Caki2 (cell line): Measurements from ENCODE around the gene PLEKHA1. TPM values are rescaled to one million over a fixed set of nuclear protein-coding genes. Genes with fewer than 3 reads are reported as not detected.
A peak's percentile ranks its signal among the peaks of the same experiment; 100 is the strongest.

Source experiments
- DNase-seq: peaks from one replicate; pipeline ENCODE4 v3.0.0-alpha.2; 2015; ENCODE audit warnings: low read depth
- in situ Hi-C: cut with HindIII; loops from 2 replicates; pipeline ENCODE4 v1.10.0; 2016; ENCODE audit warnings: low sequenced_read_pairs, low pct_unique_long_range_greater_than_20kb, mixed read lengths
- total RNA-seq: library from RNA; depleted of rRNA; stranded (reverse); fragments of >200 nt; shearing (Covaris generic); gene quantifications from 2 replicates; pipeline ENCODE4 v1.2.3, GENCODE V29; 2014; ENCODE audit warnings: low replicate concordance

PLEKHA1 gene
- total RNA-seq, 1 experiment from 2014 or later, result 42.6 TPM

GRCh38 chr10:122446668-122447423 is 72.3 kb downstream of the PLEKHA1 start:
- in situ Hi-C loops, result no loop called here
- peak; percentile 53 for DNase-seq

GRCh38 chr10:122448600-122448999 is 74.1 kb downstream of the PLEKHA1 start:
- in situ Hi-C loops, result no loop called here
- DNase-seq, result no peak

DNA sequence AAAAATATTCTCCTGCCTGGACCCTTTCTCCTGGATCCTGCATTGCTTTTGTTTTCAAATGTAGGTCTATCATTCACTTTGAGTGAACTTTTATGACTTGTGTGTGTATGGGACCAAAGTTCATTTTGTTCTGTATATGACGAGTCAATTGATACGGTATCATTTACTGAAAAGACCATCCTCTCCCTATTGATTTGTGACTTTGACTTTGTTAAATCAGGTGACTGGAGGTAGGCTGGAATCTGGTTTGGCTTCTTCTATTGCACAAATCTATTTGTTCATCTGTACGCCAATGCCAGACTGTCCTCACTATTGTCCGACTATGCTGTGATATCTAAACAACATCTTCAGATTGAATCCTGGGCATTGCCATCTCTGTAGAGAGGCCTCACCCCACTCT is 74.6 kb downstream of the PLEKHA1 start:
- no peak for DNase-seq
- in situ Hi-C loops, result no loop called here

DNA sequence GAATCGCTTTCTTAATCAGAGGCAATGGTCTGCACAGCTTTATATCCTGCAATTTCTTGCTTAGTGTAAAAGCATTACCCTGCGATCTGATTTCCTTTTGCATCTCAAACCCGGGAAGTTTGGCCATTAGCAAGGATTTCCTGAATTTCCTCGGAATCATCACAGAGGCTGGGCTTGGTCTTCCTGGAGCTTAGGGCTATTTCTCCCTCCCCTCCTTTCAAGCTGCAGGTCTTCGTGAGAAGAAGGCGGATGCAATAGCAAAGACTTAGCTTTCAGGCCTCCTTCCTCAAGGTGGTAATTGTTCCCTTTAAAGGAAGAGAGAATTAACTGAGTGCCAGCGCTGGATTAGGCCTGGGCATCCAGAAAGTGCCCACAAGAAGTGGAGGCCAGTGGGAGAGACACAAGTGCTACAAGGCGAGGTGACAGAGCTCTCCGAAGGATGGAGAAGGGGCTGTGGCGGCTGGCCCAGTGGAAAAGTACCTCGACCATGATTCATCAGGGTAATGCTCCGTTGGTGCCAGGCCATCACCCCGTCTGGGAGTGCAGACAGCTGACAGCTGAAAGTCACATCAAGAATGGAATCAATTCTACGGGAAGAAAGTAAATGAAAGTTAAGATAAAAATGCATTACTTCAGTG is 76.0 kb downstream of the PLEKHA1 start:
- DNase-seq, result no peak

GRCh38 chr10:122454071-122454470 is 79.6 kb downstream of the PLEKHA1 start:
- DNase-seq, result no peak
- in situ Hi-C loops, result no loop called here

More for the DNA sequence above, 76.0 kb downstream of the PLEKHA1 start:
- in situ Hi-C loops, result no loop called here

- in situ Hi-C loops, result no loop called here
- DNase-seq, result no peak
These were observed 80.1 kb downstream of the PLEKHA1 start, which contains the start of gene ARMS2 for GRCh38 chr10:122454603-122455080. Gene ARMS2 (plus strand): TSS chr10:122454653. CDS start chr10:122454728, 75 bp downstream.

- in situ Hi-C loops, result no loop called here
- DNase-seq, result no peak
These were observed 81.0 kb downstream of the PLEKHA1 start for GRCh38 chr10:122455376-122456079.

GRCh38 chr10:122457934-122458333 is 83.4 kb downstream of the PLEKHA1 start:
- in situ Hi-C loops, result no loop called here
- no peak for DNase-seq

GRCh38 chr10:122458693-122459092 is 84.2 kb downstream of the PLEKHA1 start:
- in situ Hi-C loops, result no loop called here
- DNase-seq, result no peak

- in situ Hi-C loops, result no loop called here
- DNase-seq, result no peak
These were observed 85.2 kb downstream of the PLEKHA1 start for GRCh38 chr10:122459561-122460273.

DNA sequence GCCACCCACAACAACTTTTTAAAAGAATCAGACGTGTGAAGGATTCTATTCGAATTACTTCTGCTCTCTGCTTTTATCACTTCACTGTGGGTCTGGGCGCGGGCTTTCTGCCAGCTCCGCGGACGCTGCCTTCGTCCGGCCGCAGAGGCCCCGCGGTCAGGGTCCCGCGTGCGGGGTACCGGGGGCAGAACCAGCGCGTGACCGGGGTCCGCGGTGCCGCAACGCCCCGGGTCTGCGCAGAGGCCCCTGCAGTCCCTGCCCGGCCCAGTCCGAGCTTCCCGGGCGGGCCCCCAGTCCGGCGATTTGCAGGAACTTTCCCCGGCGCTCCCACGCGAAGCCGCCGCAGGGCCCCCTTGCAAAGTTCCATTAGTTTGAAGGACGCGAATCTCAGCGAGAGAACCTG is 86.4 kb downstream of the PLEKHA1 start:
- no peak for DNase-seq
- in situ Hi-C loops, result no loop called here

- peak; percentile 71 for DNase-seq
- in situ Hi-C loops, result no loop called here
These were observed 86.8 kb downstream of the PLEKHA1 start, which contains the start of gene HTRA1 for GRCh38 chr10:122461367-122461728. Gene HTRA1 (plus strand): TSS chr10:122461553. CDS start chr10:122461653, 100 bp downstream.

- no peak for DNase-seq
- in situ Hi-C loops, result no loop called here
These were observed 87.4 kb downstream of the PLEKHA1 start for GRCh38 chr10:122461729-122462532.

DNA sequence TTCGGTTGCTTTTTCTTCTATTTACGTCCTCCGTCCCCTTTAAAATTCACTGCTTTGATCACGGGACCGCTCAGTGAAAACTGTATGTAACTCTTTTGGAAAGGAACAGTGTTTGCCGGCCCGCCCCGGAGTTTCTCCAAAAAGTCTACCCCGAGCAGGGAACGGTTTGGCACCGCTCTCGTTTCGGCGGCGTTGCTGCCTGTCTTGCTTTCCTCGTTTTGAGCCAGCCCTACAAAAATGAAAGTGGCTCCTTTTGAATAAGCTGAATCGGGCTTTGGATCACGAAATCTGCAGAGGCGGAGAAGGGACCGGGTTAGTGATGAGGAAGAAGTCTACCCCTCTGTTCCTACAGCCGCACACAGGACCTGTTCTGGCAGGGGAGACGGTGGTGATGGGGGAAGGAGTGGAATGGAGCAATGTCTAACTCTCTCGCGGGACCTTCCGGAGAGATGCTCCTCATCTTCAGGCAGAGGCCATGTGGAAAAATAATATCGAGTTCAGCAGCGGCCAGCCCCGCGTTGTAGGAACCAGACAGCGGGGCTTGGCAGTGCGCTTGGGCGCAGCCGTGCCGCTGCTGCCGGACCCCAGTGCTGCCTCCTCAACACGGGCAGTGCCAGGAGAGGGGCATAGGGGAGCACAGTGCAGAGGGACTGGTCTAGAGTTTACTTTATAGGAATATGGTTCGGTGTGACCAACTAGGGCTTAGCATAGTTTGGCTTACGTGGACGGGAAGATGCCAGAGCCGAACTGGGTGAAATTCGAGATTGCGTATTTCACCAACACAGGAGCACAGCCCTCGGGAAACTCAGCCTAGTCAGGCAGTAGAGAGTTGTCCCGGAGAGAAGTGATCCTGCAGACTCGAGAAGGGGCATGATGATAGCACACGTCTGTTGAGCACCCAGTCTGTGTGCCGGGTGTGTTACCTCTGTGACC is 88.3 kb downstream of the PLEKHA1 start:
- no peak for DNase-seq
- in situ Hi-C loops, result no loop called here

GRCh38 chr10:122463466-122464249 is 89.2 kb downstream of the PLEKHA1 start:
- in situ Hi-C loops, result no loop called here
- no peak for DNase-seq

- in situ Hi-C loops, result no loop called here
- no peak for DNase-seq
These were observed 89.7 kb downstream of the PLEKHA1 start for GRCh38 chr10:122464250-122464510.
